ENCODE measurements around the gene AP5S1. TPM values are rescaled to one million over a fixed set of nuclear protein-coding genes. Genes with fewer than 3 reads are reported as not detected.

Gene AP5S1
- total and polyA plus RNA-seq, 9 of the 15 experiments (the other 6 are each of a cell fraction or from before 2014, with no cell fraction given), result 2.6 to 8.8 (median 4.4) TPM

- peak; percentile 81; the same call in 1 of the 2 replicates for TF ChIP-seq HMGXB4 (CRISPR knock-in tag; IDR thresholded peaks at IDR 0.05)
- TF ChIP-seq ZNF408 (CRISPR knock-in tag; IDR thresholded peaks at IDR 0.05; ENCODE audit: low read depth), result no peak
- TF ChIP-seq RFX5 (IDR thresholded peaks at IDR 0.05; ENCODE audit: low read depth, low read length), result no peak
- TF ChIP-seq NCOR1 (IDR thresholded peaks at IDR 0.05), result 0 out of 2 replicates have a peak, but pooled peaks have one; percentile 30
- peak; percentile 42 for TF ChIP-seq ZNF395 (CRISPR knock-in tag; IDR thresholded peaks at IDR 0.05)
- peak; percentile 95 to 96 for TF ChIP-seq NRF1 (conservative IDR thresholded peaks at IDR 0.05 in 1 of 2, IDR thresholded peaks at IDR 0.05 in 1 of 2)
- TF ChIP-seq DNMT1 (IDR thresholded peaks at IDR 0.05), result no peak
- TF ChIP-seq CREB1 (IDR thresholded peaks at IDR 0.05), result peak; percentile 99
- TF ChIP-seq CREB1 (CRISPR knock-in tag; IDR thresholded peaks at IDR 0.05), result peak; percentile 99
- no peak for TF ChIP-seq TCFL5 (CRISPR knock-in tag; conservative IDR thresholded peaks at IDR 0.05)
- TF ChIP-seq MBD2 (IDR thresholded peaks at IDR 0.05; ENCODE audit: borderline replicate concordance, low read depth), result peak; percentile 69
- TF ChIP-seq BACH1 (tag; IDR thresholded peaks at IDR 0.05), result peak; percentile 80; the same call in 1 of the 2 replicates
- peak; percentile 87 for TF ChIP-seq EP400 (IDR thresholded peaks at IDR 0.05)
- no peak for TF ChIP-seq MYNN (IDR thresholded peaks at IDR 0.05)
- TF ChIP-seq MYNN (CRISPR knock-in tag; IDR thresholded peaks at IDR 0.05), result no peak
- TF ChIP-seq POLR2H (tag; IDR thresholded peaks at IDR 0.05; ENCODE audit: low read depth), result peak; percentile 61
- TF ChIP-seq, protein P1, sequence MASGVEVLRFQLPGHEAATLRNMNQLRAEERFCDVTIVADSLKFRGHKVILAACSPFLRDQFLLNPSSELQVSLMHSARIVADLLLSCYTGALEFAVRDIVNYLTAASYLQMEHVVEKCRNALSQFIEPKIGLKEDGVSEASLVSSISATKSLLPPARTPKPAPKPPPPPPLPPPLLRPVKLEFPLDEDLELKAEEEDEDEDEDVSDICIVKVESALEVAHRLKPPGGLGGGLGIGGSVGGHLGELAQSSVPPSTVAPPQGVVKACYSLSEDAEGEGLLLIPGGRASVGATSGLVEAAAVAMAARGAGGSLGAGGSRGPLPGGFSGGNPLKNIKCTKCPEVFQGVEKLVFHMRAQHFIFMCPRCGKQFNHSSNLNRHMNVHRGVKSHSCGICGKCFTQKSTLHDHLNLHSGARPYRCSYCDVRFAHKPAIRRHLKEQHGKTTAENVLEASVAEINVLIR (CRISPR knock-in tag; IDR thresholded peaks at IDR 0.05), result peak; percentile 97
- TF ChIP-seq EZH2 (IDR thresholded peaks at IDR 0.05; ENCODE audit: borderline replicate concordance, low read depth, low read length), result no peak
- TF ChIP-seq NR2C1 (IDR thresholded peaks at IDR 0.05), result peak; percentile 93
- TF ChIP-seq NR2C1 (tag; IDR thresholded peaks at IDR 0.05), result peak; percentile 96
- peak; percentile 74; the same call in 1 of the 2 replicates for TF ChIP-seq SIN3B (IDR thresholded peaks at IDR 0.05; ENCODE audit: low read depth)
- TF ChIP-seq NR2F6 (CRISPR knock-in tag; IDR thresholded peaks at IDR 0.05), result no peak
- TF ChIP-seq ZKSCAN1 (IDR thresholded peaks at IDR 0.05; ENCODE audit: low read depth, low read length), result no peak; the same call in 1 of the 2 replicates
- peak; percentile 49 for TF ChIP-seq RBM22 (IDR thresholded peaks at IDR 0.05; ENCODE audit: low read depth, low read length, poor library complexity, severe bottlenecking)
- no peak for TF ChIP-seq SREBF2 (CRISPR knock-in tag; IDR thresholded peaks at IDR 0.05)
These were observed at the start of gene AP5S1 (continued) for GRCh38 chr20:3820048-3820900.

All from K562 (cell line).